DMS 273 (cell line): ENCODE results near the gene DOCK10.

Source experiments
- DNase-seq: peaks from one replicate; lab custom pipeline; 2025; ENCODE audit not compliant: unreplicated experiment; lab: John Stamatoyannopoulos, UW

Gene DOCK10

GRCh38 chr2:224729435-224729834, 312.8 kb downstream of the DOCK10 start:
- DNase-seq = no peak

DNA sequence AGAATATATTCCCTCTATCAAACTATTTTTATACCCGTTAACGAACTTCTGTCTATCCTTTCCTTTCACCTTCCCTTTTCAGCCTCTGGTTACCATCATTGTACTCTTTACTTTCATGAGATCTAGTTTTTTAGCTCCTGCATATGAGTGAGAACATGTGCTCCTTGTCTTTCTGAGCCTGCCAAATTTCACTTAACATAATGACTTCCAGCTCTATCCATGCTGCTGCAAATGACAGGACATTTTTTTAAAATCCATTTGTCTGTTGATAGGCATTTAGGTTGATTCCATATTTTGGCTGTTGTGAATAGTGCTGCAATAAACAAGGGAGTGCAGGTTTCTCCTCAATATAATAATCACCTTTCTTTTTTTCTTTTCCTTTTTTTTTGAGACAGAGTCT, 317.9 kb downstream of the DOCK10 start:
- no peak for DNase-seq

- DNase-seq = no peak
Measured at GRCh38 chr2:224723586-224724217, 318.6 kb downstream of the DOCK10 start.

GRCh38 chr2:224722770-224723169, 319.5 kb downstream of the DOCK10 start:
- DNase-seq = peak; percentile 28

DNA sequence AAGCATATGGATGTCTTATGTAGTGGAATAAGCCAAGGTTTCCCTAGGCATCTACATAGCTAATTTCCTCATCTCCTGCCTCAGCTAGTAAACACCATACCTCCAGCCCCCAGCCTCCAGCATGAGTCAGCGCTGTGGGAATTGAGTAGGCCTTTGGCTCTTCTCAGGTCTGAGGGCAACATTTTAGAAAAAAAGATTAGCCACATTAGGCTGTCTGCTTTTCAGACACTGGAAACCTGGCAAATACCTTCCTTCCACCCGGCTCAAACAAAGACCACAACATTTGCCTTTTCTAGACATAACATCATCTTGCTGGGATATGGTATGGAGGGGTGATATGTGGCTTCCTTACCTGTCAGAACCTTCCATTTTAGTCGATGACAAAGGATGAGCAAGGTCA, 320.0 kb downstream of the DOCK10 start:
- peak; percentile 16 for DNase-seq

GRCh38 chr2:224716921-224717320, 325.3 kb downstream of the DOCK10 start:
- no peak for DNase-seq

DNA sequence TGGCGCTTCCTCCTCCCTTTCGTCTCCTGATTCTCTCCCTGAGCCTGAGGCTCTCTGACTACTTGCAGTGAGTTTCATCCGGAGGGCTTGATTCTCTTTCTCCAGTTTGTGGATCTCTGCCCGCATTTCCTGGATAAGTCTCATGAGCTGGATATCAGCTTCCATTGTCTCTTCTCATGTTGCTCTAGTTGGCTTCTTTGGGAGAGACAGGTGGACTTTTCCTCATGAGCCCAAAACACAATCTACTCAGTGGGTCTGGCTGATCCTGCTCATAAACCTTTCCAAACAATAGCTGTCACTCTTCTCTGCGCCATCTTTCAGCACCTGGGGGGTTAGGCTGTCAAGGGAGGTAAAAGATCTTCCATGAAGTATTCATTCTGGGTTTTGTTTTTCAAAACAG, 326.1 kb downstream of the DOCK10 start, which contains the start of gene CCDC195:
Gene CCDC195, minus strand, starts transcription at position 165 of the 400 bp plus-strand sequence. Its CDS starts 0 bp downstream, at position 165.
- DNase-seq = no peak
